SK-N-MC (cell line): ENCODE measurements around the gene BEST2.

Experiments
- EZH2 ChIP-seq: fragments of 200-600 bp; sonication (generic); IDR thresholded peaks from one replicate; pipeline ENCODE4 v1.6.1; 2017; ENCODE audit warnings: antibody characterized with exemption
- POLR2AphosphoS5 ChIP-seq: IDR thresholded peaks from 2 replicates; pipeline ENCODE4 v1.6.1; 2012; ENCODE audit warnings: mild to moderate bottlenecking, low read depth, low read length, borderline replicate concordance

DNA sequence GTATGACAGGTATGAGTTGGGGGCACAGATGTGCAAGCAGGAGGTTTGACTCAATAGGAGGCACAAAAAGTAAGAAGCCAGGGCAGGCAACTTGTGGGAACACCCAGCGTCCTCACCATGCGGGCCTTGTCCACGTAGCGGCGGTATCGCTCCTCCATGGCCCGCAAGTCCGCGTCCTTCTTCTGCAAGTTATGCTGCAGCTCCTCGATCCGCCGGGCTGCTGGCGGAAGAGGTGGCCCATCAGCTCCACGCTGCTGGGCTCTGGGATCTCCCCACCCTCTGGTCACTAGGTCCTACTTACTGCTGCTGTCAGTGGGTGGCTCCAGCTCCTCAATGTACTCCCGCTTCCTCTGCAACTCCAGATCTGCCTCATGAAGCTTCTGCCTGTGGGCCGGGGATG lies 13.1 kb downstream of the BEST2 start:
- TF ChIP-seq POLR2AphosphoS5 (no peak), EZH2 (no peak)
